Keratinocyte (primary cell): ENCODE data around the gene N4BP2.
"Not testable (repeated sequence)": the region's sequence is repeated elsewhere in the genome, so short reads cannot be mapped to it uniquely, and the experiment has no call there.

Source experiments
- EZH2 ChIP-seq: IDR thresholded peaks from one replicate; pipeline ENCODE4 v1.6.1; 2012; ENCODE audit warnings: inconsistent platforms, mild to moderate bottlenecking, low read length, moderate library complexity
- TF ChIP-seq, protein P1 (sequence below), 3 experiments: IDR thresholded peaks in 1 of 3; conservative IDR thresholded peaks in 1 of 3; optimal IDR thresholded peaks in 1 of 3; 2 replicates in 2 of 3; 3 replicates in 1 of 3; pipeline versions ENCODE3 to v1.5.1; 2011; ENCODE audit warnings: low read length in 3 of 3, mild to moderate bottlenecking in 3 of 3, moderate library complexity in 2 of 3, control low read depth in 1 of 3, inconsistent platforms in 1 of 3; ENCODE audit not compliant: insufficient read depth in 2 of 3; ENCODE audit errors: extremely low read depth in 1 of 3

DNA sequence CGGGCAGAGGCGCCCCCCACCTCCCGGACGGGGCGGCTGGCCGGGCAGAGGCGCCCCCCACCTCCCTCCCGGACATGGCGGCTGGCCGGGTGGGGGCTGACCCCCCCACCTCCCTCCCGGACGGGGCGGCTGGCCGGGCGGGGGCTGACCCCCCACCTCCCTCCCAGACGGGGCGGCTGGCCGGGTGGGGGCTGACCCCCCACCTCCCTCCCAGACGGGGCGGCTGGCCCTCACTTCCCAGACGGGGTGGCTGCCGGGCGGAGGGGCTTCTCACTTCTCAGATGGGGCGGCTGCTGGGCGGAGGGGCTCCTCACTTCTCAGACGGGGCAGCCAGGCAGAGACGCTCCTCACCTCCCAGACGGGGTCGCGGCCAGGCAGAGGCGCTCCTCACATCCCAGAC, 90.8 kb downstream of the N4BP2 start:
- not testable (repeated sequence) for TF ChIP-seq EZH2
- TF ChIP-seq, protein P1, sequence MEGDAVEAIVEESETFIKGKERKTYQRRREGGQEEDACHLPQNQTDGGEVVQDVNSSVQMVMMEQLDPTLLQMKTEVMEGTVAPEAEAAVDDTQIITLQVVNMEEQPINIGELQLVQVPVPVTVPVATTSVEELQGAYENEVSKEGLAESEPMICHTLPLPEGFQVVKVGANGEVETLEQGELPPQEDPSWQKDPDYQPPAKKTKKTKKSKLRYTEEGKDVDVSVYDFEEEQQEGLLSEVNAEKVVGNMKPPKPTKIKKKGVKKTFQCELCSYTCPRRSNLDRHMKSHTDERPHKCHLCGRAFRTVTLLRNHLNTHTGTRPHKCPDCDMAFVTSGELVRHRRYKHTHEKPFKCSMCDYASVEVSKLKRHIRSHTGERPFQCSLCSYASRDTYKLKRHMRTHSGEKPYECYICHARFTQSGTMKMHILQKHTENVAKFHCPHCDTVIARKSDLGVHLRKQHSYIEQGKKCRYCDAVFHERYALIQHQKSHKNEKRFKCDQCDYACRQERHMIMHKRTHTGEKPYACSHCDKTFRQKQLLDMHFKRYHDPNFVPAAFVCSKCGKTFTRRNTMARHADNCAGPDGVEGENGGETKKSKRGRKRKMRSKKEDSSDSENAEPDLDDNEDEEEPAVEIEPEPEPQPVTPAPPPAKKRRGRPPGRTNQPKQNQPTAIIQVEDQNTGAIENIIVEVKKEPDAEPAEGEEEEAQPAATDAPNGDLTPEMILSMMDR (optimal IDR thresholded peaks at IDR 0.05 in 1 of 3, IDR thresholded peaks at IDR 0.05 in 1 of 3, conservative IDR thresholded peaks at IDR 0.05 in 1 of 3; ENCODE audit: extremely low read depth in 1 of 3, insufficient read depth in 2 of 3, low read length in 3 of 3): not testable (repeated sequence)
